Measurements from ENCODE around the gene EPAS1. TPM values are rescaled to one million over a fixed set of nuclear protein-coding genes. Genes with fewer than 3 reads are reported as not detected.

Gene EPAS1
- total RNA-seq, 2 donors from 2014 or later = 58.4 to 162 TPM

- 75 to 90% methylated on average over 2 of the region's 2 CpGs for WGBS, 2 donors
- H3K4me1 ChIP-seq = peaks cover 17% of the 10 kb centered on the region
- no peak for DNase-seq
- peaks cover 0 to 4% (median 0%) of the 10 kb centered on the region in 3 donors for H3K9me3 ChIP-seq
- ATAC-seq = no peak
- TF ChIP-seq POLR2A (IDR thresholded peaks at IDR 0.05) (no peak), CTCF (IDR thresholded peaks at IDR 0.05) (no peak)
- intact Hi-C loops (cut with DNase I) = no loop called here
- H3K36me3 ChIP-seq (replicated peaks in 1 of 2; ENCODE audit: insufficient read depth in 1 of 2, low read depth in 2 of 2) = no peaks in the 10 kb centered on the region
- H3K4me3 ChIP-seq = no peak overlapping the region
- H3K27ac ChIP-seq = no peak overlapping the region
- no peaks in the 10 kb centered on the region for H3K27me3 ChIP-seq
These were observed 115.9 kb downstream of the EPAS1 start for GRCh38 chr2:46413111-46413510.

GRCh38 chr2:46413631-46414030, 116.4 kb downstream of the EPAS1 start:
- TF ChIP-seq CTCF (IDR thresholded peaks at IDR 0.05) = no peak
- H3K4me3 ChIP-seq = no peak overlapping the region
- DNase-seq = no peak
- H3K9me3 ChIP-seq = peaks cover 0 to 4% (median 0%) of the 10 kb centered on the region in 3 donors
- peaks cover 12% of the 10 kb centered on the region for H3K4me1 ChIP-seq
- no peak overlapping the region for H3K27ac ChIP-seq
- H3K36me3 ChIP-seq (replicated peaks in 1 of 2; ENCODE audit: insufficient read depth in 1 of 2, low read depth in 2 of 2) = no peaks in the 10 kb centered on the region
- intact Hi-C loops (cut with DNase I) = no loop called here
- H3K27me3 ChIP-seq = no peaks in the 10 kb centered on the region
- no peak for ATAC-seq

- intact Hi-C loops (cut with DNase I) = no loop called here
- DNase-seq = no peak
- Histone ChIP-seq H3K9me3 (peaks cover 0 to 4% (median 0%) of the 10 kb centered on the region in 3 donors), H3K36me3 (replicated peaks in 1 of 2; ENCODE audit: insufficient read depth in 1 of 2, low read depth in 2 of 2) (no peaks in the 10 kb centered on the region), H3K27ac (no peak overlapping the region), H3K4me1 (peaks cover 2% of the 10 kb centered on the region), H3K4me3 (no peak overlapping the region), H3K27me3 (no peaks in the 10 kb centered on the region)
- 80 to 96% methylated on average over 1 of the region's 1 CpG for WGBS, 2 donors
- no peak for TF ChIP-seq POLR2A (IDR thresholded peaks at IDR 0.05)
- TF ChIP-seq CTCF (IDR thresholded peaks at IDR 0.05) = no peak
- no peak for ATAC-seq
These were observed 117.5 kb downstream of the EPAS1 start for GRCh38 chr2:46414701-46415100.

- H3K9me3 ChIP-seq = peaks cover 0 to 4% (median 0%) of the 10 kb centered on the region in 3 donors
- H3K36me3 ChIP-seq (replicated peaks in 1 of 2; ENCODE audit: insufficient read depth in 1 of 2, low read depth in 2 of 2) = no peaks in the 10 kb centered on the region
- ATAC-seq (no peak), DNase-seq (no peak)
- no peak overlapping the region for H3K27ac ChIP-seq
- no peaks in the 10 kb centered on the region for H3K27me3 ChIP-seq
- H3K4me3 ChIP-seq = no peak overlapping the region
- H3K4me1 ChIP-seq = no peaks in the 10 kb centered on the region
- intact Hi-C loops (cut with DNase I) = no loop called here
- TF ChIP-seq CTCF (IDR thresholded peaks at IDR 0.05) (no peak), POLR2A (IDR thresholded peaks at IDR 0.05) (no peak)
These were observed 119.1 kb downstream of the EPAS1 start for GRCh38 chr2:46416280-46416679.

DNA sequence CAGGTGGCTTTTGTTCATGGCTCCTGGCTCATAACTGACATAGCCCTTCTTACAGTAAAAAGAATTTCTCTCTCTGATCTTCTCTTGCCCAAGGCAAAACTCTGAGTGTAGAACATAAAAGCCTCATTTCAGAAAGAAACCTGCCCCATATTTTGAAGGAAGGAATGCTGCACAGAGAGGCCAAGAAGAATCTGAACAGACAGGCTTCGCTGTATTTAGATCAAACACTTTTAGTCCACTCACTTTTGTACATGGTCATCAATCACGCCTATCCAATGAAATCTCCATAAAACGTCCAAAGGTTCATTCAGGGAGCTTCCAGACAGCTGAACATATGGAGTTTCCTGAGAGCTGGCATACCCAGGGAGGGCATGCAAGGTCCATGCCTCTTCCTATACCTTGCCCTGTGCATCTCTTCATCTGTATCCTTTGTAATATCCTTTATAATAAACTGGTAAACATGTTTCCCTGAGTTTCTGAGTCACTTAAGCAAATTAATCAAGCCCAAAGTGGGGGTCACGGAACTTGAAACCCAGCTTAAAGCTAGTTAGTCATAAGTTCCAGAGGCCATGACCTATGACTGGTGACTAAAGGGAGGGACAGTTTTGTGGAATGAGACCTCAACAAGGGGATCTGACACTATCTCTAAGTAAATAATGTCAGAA, 119.7 kb downstream of the EPAS1 start:
- ATAC-seq (no peak), DNase-seq (no peak)
- Histone ChIP-seq H3K4me1 (no peaks in the 10 kb centered on the region), H3K36me3 (replicated peaks in 1 of 2; ENCODE audit: insufficient read depth in 1 of 2, low read depth in 2 of 2) (no peaks in the 10 kb centered on the region), H3K4me3 (no peak overlapping the region), H3K27me3 (no peaks in the 10 kb centered on the region), H3K9me3 (peaks cover 0 to 4% (median 0%) of the 10 kb centered on the region in 3 donors), H3K27ac (no peak overlapping the region)
- intact Hi-C loops (cut with DNase I) = no loop called here
- 63 to 77% methylated on average over 4 of the region's 4 CpGs for WGBS, 2 donors
- TF ChIP-seq POLR2A (IDR thresholded peaks at IDR 0.05) (no peak), CTCF (IDR thresholded peaks at IDR 0.05) (no peak)
